ENCODE results near the gene SIRT6.
"Not testable (repeated sequence)": the region's sequence is repeated elsewhere in the genome, so short reads cannot be mapped to it uniquely, and the experiment has no call there.

SIRT6 gene

GRCh38 chr19:4181053-4181508, 1.3 kb downstream of the SIRT6 start:
- intact Hi-C loops (cut with DNase I), result loop anchor here (5.0 kb wide), 2 partner anchors 59 to 194 kb away; partner anchors contain the start of genes EEF2 and MAP2K2
- peak in 2 of 42 donors; percentile 16 to 25 for DNase-seq

DNA sequence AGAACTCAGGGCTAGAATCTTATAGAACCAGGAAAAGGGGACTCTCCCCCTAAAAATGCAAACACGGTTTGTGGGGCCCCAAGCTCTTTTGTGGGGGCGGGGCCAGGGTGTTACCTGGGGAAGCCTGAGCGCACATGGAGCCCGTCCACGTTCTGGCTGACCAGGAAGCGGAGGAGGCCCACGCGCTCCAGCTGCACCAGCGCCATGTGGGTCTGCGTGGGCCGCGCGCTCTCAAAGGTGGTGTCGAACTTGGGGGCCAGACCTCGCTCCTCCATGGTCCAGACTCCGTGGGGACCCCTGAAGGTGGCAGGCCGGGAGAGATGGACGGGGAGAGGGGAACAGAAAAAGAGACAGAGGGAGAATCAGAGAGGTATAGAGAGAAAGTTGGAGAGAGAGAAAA, 3.4 kb downstream of the SIRT6 start:
- no peak for DNase-seq
- intact Hi-C loops (cut with DNase I), result no loop called here

DNA sequence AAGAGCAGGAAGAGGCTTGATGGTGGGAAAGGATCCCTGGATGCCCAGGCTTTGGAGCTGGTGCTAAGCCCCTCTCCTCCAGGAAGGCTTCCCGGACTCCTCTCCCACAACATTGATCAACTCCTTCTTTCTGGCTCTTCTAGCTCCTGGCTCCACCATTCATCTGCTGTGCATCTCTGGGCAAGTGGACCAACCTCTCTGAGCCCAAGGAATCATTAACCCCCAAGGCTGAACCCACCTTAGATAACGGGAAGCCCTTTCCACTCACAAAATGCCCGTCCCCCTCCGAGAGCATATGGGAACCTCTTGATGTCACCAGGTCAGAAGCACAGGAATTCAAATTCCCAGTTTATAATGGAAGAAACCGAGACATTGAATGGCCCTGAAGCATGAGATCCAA, 5.2 kb downstream of the SIRT6 start:
- intact Hi-C loops (cut with DNase I), result no loop called here
- DNase-seq, result no peak

GRCh38 chr19:4175669-4175931, 6.8 kb downstream of the SIRT6 start:
- intact Hi-C loops (cut with DNase I), result no loop called here
- no peak for DNase-seq

DNA sequence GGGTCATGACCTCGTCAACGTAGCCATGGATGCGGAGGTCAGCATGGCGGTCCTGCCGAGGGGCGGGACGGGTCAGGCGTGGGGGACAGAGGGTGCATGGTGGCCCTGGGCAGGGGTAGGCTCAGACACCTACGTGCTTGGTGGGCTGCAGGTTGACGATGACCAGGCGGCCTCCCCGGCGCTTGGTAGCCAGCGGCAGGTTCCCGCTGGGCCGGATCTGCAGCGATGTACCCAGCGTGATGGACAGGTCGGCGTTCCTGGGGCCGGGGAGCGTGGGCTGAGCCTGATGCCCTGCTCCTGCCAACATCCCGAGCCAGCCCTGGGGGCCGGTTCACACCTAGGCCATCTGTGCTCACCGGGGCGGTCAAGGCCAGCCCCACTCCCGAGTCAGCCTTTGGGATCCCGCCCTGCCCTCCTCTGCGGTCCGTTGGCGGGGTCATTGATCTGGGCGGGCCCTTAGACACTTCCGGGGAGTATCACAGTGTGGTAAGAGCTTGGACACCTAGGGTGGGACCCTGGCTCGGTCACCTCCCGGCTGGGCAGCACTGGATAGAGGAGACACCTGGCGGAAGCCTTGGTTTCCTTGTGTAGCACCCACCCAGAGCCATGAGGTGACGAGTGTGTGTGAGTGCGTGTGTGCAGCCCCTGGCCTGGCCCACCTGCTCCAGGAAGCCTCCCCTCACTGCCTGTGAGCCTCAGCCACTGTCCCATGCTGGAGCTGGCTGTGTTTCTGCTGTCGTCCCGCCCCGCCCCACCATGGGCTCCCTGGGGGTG, 7.3 kb downstream of the SIRT6 start:
- no peak for DNase-seq
- intact Hi-C loops (cut with DNase I), result no loop called here

GRCh38 chr19:4174213-4174894, 8.0 kb downstream of the SIRT6 start:
- intact Hi-C loops (cut with DNase I), result no loop called here

DNA sequence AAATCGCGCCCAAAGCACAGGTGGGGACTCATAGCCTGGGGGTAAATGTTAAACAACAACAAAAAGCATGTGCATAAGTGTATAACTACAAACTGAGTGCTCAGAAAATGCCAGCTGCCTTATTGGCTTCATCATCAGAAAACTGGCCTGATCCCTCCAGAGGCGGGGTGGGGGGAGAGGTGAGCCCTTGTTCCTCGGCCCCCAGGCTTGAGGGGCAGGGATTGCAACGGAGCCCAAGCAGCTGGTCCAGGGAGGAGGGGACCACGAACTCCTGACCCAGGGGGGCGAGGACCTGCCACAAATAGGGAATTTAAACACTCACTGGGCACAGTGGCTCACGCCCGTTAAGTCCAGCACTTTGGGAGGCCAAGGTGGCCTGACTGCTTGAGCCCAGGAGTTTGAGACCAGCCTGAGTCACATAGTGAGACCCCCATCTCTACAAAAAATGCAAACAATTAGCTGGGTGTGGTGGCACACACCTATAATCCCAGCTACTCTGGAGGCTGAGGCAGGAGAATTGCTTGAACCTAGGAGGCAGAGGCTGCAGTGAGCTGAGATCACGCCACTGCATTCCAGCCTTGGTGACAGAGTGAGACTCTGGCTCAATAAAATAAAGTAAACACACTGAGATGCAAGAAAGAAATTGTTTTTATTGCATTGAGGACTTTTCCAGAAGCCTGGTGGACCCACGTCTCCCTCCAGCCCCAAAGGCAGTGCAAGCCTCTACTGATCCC, 8.7 kb downstream of the SIRT6 start:
- intact Hi-C loops (cut with DNase I), result no loop called here
- DNase-seq, result no peak

More at GRCh38 chr19:4174213-4174894, 8.0 kb downstream of the SIRT6 start:
- DNase-seq, result no peak

DNA sequence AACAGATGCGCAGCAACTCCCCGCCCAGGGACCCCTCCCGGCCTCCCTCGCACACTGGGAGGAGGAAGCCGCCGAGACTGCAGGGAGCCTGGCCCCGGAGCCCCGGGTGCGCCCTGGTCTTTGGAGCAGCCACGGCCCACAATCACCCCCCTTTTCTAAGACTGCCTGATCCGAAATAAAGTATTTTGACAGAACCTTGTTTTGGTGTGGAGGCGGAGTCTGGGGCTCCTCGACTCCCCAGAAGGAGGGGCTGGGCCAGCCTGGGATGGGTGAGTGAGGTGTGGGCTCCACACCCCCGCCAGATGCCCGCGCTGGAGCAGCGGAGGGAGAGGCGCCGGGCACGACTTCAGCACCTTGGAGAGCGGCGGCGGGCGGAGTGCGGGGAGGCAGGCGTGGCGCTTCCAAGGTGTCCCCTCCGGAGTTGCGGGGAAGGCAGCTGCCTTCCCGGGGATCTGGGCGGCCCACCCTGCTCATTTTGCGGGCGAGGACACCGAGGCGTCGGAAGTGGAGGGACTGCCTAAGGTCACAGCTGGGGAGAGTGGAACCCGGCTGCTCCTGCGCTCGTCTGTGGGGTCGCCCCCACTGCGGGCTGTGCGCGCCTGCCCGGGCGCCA, 9.4 kb downstream of the SIRT6 start:
- intact Hi-C loops (cut with DNase I), result no loop called here
- DNase-seq, result peak in 27 of 42 donors; percentile 16 to 73 (median 40)

DNA sequence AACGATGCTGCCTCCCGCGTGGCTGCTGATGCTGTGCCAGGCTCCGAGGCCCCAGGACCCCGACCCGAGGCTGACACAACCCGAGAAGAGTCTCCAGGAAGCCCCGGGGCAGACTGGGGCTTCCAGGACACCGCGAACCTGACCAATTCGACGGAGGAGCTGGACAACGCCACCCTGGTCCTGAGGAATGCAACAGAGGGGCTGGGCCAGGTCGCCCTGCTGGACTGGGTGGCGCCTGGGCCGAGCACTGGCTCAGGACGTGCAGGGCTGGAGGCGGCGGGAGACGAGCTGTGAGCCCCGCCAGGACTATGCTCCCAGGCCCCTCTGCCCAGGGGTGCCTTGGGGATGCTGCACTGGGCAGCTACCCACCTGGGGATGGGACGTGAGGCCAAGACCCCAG, 10.7 kb downstream of the SIRT6 start:
- intact Hi-C loops (cut with DNase I), result no loop called here
- DNase-seq, result no peak

- DNase-seq, result no peak
- intact Hi-C loops (cut with DNase I), result no loop called here
Observed at GRCh38 chr19:4164262-4164661, 18.1 kb downstream of the SIRT6 start.

DNA sequence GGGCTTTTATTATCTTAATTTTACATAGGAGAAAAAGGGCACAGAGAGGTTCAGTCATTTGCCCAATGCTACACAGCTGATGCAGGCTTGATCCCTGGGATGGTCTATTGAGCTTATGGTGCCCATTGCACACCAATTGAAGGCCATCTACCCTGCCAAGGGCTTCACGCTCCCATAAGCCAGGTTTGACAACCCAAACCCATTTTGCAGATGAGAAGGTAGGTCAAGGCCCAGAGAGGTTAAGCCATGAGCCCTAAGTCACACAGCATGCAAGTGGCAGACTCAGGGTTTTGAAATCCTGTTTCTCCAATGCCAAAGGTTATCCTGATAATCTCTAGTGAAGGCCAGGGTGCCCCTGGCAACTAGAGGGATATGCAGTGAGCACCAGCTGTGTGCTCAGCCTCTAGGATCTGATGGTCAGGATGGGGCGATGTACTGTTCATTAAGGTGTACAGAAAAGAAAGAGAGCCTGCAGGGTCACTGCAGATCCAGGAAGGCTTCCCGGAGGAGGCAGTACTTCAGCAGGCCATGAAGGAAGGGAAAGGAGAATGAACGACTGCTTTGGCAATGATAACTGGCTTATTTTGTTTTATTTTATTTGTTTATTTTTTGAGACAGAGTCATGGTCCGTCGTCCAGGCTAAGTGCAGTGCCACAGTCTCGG, 20.8 kb downstream of the SIRT6 start:
- intact Hi-C loops (cut with DNase I), result no loop called here
- no peak for DNase-seq

DNA sequence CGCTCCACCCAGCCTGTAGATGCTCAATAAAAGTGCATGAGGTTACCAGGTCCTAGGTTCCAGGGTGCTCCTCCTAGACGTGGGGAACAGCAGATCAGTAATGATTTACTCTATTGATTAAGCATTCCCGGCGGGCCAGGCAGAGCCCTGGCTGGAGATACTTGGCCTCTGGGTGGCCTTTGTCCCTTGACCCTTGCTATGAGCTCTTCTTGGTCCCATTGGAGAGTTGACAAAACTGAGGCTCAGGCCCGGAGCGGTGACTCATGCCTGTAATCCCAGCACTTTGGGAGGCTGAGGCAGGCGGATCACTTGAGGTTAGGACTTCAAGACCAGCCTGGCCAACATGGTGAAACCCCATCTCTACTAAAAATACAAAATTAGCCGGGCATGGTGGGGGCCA, 24.4 kb downstream of the SIRT6 start:
- DNase-seq; intact Hi-C loops (cut with DNase I): not testable (repeated sequence)

DNA sequence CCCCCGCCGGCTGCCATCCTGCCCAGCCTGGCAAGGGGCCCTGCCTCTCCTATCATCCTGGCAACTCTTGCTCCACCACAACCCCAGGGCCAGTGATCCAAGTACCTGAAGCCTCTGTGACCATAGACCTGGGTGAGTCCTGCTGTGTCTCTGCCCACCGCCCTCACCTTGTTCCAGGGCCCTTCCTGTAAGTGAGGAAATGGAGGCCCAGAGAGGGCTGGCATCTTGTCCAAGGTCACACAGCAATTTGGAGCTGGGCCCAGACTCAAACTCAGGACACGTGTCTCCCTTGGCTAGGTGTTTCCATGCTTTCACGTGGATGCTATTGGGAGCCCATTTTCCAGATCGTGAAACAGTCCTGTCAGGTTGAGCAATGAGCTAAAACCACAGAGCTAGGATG, 25.2 kb downstream of the SIRT6 start:
- no peak for DNase-seq
- intact Hi-C loops (cut with DNase I), result no loop called here

GRCh38 chr19:4154571-4155312, 27.6 kb downstream of the SIRT6 start:
- no peak for DNase-seq

DNA sequence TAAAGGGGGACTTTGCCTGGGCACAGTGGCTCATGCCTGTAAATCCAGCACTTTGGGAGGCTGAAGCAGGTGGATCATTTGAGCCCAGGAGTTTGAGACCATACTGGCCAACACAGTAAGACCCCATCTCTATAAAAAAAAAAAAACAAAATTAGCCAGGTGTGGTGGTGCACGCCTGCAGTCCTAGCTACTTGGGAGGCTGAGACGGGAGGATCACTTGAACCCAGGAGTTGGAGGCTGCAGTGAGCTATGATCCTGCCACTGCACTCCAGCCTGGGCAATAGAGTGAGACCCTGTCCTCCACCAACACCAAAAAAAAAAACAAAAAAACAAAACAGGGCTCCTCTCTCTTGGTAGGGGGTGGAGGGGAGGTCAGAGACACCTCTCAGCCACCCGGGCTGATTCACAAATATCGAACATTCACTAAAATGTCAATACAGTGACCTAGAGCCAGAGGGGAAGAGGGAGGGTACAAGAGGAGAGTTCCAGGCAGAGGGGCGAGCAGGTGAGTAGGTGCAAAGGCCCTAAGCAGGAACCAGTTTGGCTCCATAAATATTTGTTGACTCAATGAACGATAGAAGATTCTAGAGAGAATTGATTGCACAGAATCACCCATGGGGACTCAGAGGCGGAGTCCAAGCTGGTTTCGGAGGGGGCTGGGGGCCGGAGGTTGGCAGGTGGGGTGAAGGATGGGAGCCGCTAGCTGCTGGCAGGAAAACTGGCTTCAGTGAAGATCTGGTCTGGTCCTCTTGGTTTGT, 29.9 kb downstream of the SIRT6 start:
- DNase-seq, result no peak
- intact Hi-C loops (cut with DNase I), result no loop called here

More at GRCh38 chr19:4154571-4155312, 27.6 kb downstream of the SIRT6 start:
- intact Hi-C loops (cut with DNase I), result no loop called here

DNA sequence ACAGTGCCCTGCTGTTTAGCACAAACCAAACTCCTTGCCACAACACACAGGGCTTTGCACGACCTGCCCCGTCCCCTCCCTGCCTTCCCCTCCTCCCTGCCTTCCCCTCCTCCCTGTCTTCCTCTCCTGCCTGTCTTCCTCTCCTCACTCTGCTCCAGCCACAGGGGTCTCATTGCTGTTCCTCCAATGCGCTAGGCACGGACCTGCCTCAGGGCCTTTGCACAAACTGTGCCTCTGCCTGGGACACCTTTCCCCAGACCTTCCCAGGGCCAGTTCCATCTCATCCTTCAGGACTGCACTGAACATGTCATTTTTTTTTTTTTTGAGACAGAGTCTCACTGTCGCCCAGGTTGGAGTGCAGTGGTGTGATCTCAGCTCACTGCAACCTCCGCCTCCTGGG, 30.7 kb downstream of the SIRT6 start:
- DNase-seq, result no peak
- intact Hi-C loops (cut with DNase I), result no loop called here

GRCh38 chr19:4149518-4150288, 32.7 kb downstream of the SIRT6 start:
- intact Hi-C loops (cut with DNase I), result no loop called here
- DNase-seq, result no peak

All from head of caudate nucleus (tissue), 42 donors.